ENCODE results near the gene MAST4.

MAST4 gene

DNA sequence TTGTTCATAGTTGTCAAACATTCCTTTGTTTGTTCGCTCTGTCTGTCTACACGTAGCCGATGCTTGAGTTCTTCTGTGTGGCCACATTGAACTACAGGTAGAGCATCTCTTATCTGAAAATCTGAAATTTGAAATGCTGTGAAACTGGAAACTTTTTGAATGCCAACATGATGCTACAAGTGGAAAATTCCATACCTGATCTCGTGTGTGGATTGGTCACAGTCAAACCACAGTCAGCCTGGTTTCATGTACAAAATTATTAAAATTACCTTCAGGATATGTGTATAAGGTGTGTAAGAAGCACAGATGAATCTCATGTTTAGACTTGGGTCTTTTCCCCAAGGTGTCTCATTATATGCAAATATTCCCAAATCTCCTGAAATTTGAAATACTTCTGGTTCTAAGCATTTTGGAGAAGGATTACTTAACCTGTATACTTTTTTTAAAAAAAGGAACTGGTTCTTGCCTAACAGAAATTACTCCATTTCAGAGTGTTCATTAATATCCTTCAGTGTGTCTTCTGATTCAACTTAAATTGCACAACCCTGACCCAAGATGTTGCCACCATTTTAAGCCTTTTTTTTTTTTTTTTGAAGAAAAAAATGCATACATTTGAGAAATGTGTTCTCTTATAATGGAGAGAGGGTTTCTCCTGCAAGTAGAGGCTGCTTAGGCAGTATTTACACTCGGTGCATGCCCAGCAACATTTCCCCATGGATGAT is 254.3 kb downstream of the MAST4 start:
- no peak for FAIRE-seq

DNA sequence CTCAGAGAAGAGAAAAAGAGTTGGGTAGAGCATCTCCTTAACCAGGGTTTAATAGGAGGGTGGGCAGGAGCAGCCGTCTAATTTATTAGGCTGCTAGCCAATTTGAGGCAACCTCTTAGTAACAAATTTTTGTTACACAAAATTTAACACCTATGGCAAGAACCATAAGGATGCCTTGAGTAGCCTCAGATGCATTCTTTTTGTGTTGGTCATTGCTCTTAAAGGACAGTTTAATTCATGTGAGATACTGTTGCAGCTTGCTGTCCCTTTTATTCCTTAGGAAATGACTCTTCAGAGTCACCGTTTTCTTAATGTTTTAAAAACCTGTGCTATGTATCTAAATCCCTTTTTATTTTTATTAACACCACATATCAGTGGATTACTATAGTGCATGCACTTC is 255.1 kb downstream of the MAST4 start:
- no peak for FAIRE-seq

DNA sequence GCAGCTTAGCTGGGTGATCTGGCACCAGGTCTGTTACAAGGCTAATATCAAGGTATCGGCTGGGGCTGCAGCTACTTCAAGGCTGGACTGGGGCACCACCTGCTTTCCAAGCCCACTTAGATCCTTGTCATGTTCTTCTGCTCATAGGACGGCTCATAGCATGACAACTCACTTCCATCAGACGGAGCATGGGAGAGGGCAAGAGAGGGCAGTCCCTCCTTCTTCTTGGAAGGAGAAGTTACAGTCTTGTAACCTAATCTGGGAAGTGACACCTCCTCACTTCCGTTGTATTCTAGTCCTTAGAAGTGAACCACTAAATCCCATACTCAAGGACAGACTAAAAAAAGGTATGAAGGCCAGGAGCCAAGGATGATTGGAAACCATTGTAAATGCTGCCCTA is 258.2 kb downstream of the MAST4 start:
- FAIRE-seq: no peak

DNA sequence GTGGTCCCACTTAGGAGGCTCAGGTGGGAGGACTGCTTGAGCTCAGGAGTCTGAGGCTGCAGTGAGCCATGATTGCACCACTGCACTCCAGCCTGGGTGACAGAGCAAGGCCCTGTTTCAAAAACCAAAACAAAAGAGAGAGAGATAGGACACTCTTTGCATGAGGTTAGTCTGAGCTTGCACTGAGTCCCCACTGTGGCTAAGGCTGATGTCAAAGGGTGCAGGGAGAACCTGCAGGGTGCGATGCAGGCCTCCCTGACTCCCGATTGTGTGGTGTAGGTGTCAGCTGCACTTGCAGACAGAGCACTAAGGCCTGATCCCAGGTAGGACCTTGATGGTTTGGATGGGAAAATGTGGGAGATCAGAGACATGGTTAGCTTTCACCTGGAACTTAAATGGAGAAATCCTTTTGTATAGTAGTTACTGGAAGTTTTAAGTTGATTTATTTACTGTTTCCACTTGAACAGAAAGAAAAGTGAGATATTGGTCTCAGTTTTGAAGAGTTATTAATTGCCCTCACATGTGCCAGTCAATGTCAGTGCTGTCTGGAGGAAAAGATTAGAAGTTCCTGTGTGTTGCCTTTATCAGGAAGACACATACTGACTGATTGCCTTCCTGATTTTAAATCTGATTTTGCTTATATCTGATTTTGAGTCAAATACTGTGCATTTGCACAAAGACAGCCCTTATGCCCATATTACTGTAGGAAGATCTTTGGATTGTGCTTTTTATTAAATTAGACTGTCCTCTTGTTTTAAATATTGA is 260.0 kb downstream of the MAST4 start:
- no peak for FAIRE-seq

DNA sequence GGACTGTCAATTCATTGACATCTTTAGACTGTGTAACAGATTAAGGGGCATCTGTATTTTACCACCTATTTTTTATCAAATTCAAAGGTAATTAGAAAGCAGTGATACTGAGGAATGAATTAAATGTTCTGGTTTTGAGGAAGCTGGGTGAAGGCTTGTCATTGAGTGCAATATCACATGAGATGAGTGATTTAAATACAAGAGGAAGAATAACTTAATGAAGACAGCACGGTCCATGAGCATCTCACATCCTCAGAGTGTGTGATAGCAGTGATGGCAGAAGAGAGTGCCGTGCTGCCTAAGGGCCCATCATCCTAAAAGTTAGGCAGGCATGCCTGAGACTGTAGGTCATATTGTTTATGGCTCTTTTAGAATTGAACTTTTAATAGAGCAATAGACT is 263.3 kb downstream of the MAST4 start:
- FAIRE-seq: no peak

DNA sequence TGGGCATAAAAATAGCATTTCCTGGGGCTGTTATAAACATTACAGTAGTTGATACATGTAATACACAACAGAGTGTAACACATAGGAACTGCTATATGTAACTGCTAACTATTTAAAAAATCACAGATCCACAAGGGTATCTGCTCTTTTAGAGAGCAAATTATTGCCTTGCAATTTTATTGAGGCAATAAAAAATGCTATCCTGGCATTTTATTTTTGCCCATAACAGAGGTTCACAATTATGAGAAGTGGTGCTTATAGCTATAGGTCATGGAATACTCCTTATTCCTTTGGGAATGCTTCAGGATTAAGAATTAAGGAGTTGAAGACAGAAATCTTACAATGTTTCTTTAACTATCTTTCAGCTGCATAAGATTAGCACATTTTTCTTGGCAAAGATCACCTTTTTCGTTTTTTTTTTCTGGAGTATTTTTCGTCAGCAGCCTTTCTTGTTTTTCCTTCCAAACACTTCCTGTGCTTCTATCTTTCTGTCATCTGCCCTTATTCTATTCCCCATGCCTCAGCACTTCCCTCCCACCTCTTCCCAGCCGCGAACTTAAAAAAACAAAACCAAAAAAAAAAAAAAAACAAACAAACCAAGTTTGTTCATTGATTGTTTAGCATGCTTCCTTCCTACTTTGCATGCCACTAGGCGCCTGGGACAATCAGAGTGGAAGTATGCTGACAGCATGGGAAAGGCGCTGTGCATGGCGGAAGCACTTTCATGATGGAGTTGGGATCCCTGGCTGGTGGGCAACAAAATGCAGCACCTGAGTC is 264.2 kb downstream of the MAST4 start:
- no peak for FAIRE-seq

DNA sequence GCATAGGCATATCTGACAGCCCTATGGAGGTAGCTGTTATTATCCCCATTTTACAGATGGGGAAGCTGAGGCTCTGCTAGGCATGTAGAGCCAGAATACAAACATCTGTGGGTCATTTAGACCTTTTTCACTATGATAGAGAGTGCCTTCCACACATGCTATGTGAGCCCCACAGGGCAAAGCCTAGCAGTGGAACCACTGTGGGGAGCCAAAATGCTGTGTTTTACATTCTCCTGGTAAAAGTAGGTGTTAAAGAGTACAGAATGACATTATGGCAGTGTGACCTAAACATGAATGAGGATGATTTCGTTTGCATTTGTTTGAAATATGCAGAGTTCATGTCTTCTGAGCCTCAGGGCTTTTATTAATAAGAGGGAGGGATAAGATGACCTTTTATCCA is 265.2 kb downstream of the MAST4 start:
- no peak for FAIRE-seq

DNA sequence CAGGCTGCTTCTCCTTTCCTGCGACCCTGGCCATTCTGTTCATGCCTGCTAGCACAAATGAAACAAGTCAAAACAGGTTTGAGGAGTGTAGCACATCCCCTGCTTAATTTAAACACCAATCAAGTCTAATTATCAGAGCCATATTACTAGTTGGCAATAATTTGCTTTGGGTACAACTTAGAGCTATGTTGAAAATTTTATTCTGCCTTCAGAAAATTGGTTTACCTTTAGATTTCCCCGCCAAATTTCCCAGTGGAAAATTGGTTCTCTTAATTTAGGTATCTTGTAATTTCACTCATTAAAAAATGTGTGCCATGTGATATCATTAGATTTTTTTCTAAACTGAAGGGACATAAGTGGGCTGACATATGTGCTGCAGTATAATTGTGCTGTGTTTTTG is 265.8 kb downstream of the MAST4 start:
- FAIRE-seq: no peak

DNA sequence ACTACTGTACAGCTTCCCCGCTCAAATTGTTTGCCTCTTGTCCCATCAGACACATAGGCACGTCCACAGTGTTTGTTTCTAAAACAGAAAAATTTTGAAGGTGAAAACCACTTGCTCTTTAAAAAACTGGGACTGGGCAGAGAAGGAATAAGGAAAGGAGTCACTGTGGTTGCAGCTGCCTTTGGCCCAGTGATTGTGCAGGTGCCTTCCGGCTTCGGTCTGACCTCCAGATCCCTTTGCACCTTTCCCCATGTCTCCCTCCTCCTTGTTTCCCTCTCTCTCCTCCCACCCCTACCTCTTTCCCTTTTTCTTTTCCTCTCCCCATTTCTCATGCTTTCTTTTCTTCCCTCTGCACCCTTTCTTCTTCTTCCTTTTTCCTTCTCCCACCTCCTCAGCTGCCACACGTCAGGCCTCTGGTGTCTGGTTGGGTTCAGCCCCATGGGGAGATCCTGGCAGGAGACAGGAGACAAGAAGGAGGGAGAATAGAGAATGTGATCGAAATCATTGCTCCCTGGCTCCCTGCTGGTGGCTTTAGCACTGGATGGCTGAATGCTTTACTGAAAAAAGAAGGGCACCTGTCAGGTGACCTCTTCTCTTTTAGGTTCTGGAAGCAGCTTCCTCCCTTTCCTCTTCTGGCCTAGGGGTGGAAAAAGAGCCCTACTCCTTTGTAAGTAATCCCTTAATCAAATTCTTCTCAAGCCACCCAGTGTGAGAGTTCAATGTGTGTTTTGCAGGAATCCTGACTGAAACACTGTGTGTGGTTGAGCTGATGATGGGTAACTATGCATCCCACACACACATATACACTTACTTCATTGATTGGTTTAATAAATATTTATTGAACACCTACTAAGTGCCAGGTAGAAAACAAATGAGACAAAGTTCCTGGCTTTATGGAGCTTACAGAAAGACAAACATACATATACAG is 267.3 kb downstream of the MAST4 start:
- FAIRE-seq: no peak

DNA sequence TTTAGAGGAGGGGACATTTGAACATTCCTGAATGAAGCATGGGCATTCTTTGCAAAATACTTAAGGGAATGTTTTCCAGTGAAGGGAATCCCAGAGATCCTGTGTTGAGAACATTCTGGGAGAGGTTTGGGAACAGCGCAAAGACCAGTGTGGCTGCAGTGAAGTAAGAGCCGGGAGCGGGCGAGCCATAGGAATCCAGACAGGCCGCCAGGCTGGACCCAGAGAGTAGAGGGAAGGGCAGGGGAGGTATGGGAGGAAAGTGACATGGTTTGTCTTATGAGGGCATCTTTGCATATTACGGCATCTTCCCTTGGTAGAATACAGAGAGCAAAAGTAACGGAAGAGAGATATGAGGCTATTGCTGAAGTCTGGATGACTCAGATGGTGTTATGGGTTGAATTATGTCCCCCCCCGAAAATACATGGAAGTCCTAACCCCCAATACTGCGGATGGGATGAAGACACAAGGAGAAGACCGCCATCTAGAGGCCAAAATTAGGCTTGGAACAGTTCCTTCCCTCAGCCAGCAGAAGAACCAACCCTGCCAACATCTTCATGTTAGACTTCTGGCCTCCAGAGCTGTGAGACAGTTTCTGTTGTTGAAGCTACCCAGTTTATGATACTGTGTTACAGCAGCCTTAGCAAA is 268.2 kb downstream of the MAST4 start:
- FAIRE-seq: no peak

DNA sequence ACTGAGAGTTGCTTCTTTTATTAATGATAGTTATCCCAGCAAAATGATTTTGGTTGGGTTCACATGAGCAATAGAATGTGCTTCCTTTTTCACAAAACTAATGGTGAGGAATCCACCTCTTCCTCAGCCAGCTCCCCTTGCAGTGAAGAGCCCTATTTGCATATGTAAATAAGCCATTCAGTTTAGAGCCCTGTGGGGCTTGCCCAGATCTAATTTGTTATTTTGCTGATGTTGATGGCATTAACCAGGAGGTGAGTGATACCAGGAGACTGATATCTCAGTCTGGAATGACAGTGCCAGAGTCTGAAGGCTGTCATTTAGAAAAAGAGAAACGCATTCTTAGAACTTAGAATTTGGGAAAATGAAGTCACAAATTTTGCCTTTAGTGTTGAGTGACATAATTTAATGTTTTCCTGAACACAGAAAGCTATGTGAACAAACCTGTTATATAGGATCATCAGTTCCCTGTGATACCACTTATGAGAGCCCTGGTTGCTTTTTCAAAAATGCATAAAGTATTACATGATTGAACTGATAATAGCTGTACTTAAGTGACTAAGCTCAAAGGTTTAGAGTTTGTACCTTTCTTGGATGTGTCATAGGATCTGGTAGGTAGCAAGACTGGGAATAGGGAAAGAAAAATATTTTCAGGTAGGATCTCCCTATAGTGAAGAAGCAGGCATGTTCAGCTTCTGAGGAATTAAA is 271.6 kb downstream of the MAST4 start:
- FAIRE-seq: no peak

DNA sequence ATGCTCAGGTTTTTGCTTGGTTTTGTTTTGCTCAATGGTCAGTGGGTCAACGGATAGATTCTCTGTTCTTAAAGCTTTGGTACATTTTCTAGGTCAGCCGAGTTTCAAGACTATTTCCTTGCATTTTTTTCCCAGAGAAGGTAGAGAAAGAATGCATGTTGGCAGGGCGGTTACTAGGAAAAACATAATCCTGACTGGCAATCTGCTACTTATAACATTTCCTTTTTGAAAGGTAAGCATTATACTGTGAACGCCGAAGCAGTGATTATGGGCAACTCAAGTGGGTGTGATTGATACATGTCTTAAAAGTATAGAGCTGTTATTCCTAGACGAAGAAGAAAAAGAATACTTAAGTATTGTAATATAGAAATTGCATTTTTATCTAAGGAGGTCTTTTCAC is 273.2 kb downstream of the MAST4 start:
- FAIRE-seq: no peak

DNA sequence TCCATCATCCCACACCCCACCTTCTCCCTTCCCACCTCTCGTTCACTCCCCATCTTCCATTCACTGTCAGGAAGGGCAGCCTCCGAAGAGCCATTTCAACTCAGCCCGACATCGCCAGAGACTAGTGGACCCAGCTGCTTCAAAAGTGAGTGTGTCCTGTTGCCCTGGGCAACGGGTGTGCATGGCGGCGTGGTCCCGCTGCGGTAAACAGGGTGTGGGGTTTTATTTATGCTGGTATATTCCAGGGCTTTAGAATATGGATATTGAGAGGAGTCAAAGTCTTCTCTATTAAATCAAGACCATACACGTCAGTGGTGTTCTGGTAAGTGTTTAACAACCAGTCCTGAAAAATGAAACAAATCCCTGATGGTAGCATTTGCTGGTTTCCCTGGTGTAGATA is 274.5 kb downstream of the MAST4 start:
- FAIRE-seq: no peak

DNA sequence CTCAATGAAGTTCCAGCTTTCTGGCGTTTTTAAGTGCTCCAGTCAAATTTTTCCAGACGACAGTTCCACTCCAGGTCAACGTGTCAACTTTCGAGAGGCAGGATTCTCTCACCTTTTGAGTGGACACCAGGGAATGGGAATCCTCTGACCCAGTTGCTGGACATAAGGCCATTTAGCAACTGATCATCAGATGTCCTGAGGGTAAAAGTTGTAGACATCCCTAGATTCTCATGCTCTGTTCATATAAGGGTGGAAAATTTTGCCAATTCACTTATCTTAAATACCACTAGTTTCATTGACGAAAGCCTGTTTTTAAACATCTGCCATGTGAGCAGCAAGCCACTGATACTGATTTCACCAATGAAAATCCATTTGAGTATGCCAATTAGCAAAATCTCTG is 275.5 kb downstream of the MAST4 start:
- no peak for FAIRE-seq

DNA sequence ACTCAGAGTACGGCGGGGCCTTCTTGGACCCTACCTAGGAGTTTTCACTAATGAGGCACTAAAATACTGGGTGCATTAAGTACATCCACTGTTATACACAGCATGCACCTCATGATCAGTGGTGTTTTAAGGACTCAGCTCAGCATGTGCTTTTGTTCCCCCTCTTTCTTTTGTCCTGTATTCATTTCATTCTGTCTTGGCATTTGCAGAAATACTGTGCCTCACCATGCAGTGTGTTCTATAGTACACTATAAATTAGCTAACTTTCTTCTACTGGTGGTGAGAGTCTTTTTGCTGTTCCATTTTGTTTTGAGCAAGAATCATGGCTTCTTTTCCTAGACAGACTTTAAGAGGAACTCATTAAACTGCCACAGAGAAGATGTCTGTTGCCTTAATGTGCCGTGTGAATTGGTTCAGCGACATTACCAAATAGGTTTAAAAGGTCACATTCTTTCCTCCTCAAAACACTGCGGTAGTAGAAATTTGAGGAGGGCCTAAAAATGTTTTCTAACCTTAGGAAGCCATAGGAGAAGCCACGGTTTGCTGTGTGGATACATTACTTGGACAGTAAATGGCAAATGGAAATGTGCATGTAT is 276.6 kb downstream of the MAST4 start:
- FAIRE-seq: no peak

DNA sequence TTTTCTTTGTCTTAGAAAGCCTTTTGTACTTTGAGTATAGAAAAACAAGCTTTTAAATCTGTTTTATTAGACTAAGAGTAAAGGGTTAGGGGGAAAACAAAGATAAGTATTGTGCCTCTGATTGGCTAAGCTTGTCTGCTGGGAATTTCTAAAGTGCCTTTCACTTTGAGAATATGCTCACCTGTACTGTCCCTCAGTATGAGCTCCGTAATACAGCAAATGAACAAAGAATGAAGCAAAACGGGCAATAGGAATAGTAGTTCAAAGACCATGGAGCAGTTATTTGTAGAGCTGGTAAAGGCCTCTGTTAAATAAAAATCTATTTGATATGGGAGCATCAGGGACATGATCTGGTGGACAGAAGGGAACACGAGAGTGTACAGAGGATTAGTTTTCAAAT is 277.8 kb downstream of the MAST4 start:
- FAIRE-seq: no peak

DNA sequence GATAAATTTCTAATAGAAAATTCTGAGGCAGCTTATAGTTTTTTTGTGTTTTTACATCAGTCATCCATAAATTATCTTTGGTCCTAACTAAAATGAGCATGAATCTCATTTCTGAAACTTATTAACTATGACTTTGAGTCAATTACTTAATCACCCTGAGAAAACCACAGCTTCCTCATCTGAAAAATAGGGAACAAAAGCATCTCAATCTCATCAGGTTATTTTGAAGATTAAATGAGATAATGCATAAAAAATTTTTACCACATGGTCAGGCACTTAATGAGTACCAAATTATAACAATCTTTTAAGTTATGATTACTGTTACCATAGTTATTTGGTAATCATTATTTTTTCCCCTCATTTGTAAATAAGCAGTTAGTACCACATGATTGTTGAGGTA is 279.1 kb downstream of the MAST4 start:
- FAIRE-seq: no peak

DNA sequence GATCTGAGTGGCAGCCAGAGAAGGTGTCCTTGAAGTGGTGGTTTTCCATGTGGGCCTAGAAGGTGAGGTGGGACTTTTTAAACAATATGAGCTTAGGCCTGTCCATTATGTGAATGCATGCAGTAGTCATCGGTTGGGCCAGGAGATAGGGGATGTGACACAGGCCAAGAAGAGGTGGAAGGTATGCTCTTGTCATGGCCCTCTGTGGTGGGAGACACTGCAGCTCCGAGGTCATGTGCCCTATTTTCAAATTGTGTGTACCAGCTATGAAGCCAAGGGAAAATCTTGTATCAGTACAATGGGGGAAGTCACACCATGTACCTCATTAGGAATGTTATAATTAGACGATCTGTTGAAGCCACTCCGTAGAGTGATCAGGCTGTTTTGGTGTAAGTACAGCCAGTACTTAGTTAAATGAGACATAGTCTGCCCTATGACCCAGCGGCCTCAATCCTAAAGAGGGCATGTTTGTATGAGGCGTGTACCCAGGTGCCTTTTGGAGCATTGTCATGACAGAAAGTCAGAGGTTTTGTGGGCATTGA is 280.1 kb downstream of the MAST4 start:
- no peak for FAIRE-seq

DNA sequence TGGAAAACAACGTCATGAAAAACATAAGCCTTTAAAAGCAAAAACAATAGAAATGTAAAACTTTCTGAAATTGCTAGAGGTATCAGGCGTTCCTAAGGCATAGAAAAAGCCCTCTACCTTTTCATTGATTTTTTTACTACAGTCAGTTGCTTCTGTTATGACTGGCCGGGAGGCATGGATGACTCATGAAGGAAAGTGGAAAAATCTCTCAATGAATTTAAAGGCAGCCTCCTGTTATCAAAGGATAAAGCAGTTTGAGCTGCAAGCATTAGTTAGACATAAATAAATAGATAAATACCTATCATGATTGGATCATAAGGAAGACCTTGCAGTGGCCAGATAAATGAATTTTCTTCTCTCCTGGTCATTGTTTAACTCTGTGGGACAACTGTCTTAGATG is 281.6 kb downstream of the MAST4 start:
- FAIRE-seq: no peak

DNA sequence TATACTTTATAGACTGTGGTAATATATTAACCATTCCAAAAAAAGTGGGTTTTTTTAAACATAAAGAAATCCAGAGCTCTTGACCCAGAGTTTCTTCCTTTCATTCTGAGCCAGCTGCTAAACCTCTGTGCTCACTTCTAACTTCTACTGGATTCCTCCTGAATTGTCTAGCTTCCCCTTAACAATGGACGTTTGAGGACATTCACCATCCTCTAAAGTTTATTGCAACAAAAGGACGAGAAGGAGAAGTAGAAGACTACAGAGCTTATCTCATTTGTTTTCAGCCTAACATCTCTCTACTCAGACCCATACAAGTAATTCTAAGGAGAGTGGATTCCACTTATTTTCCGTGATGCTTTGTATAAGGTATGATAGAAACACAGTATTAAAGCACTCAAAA is 284.2 kb downstream of the MAST4 start:
- FAIRE-seq: no peak

All from TTC549 (cell line).